SK-N-MC (cell line): ENCODE results near the gene SLAMF9.

Experiments
- DNase-seq: peaks from one replicate; pipeline ENCODE4 v3.0.0-alpha.2; 2011; ENCODE audit warnings: low read depth, low spot score
- H3K27ac ChIP-seq: fragments of 200-600 bp; sonication (generic); 2 replicates; pipeline ENCODE4 v1.5.1; 2016; ENCODE audit warnings: mixed run types
- H3K36me3 ChIP-seq: fragments of 200-600 bp; sonication (generic); 2 replicates; pipeline ENCODE4 v1.6.1; 2017; ENCODE audit warnings: antibody characterized with exemption, low read length, mixed read lengths; ENCODE audit not compliant: insufficient read depth
- H3K4me3 ChIP-seq: fragments of 200-600 bp; sonication (generic); 2 replicates; pipeline ENCODE4 v1.5.1; 2016
- H3K9ac ChIP-seq: fragments of 200-600 bp; sonication (generic); 2 replicates; pipeline ENCODE4 v1.8.0; 2017; ENCODE audit warnings: mixed run types, mixed read lengths; ENCODE audit not compliant: insufficient read length
- H3K9me3 ChIP-seq: fragments of 200-600 bp; sonication (generic); 2 replicates; pipeline ENCODE4 v1.6.1; 2017; ENCODE audit warnings: low read depth, mild to moderate bottlenecking, antibody characterized with exemption, low read length, moderate library complexity, mixed read lengths
- EZH2 ChIP-seq: fragments of 200-600 bp; sonication (generic); IDR thresholded peaks from one replicate; pipeline ENCODE4 v1.6.1; 2017; ENCODE audit warnings: antibody characterized with exemption
- FOXP2 ChIP-seq: optimal IDR thresholded peaks from 2 replicates; pipeline ENCODE3; 2011; ENCODE audit warnings: mild to moderate bottlenecking, moderate library complexity; ENCODE audit not compliant: insufficient read depth; ENCODE audit errors: extremely low read length, control extremely low read depth
- POLR2AphosphoS5 ChIP-seq: IDR thresholded peaks from 2 replicates; pipeline ENCODE4 v1.6.1; 2012; ENCODE audit warnings: mild to moderate bottlenecking, low read depth, low read length, borderline replicate concordance

Gene SLAMF9

DNA sequence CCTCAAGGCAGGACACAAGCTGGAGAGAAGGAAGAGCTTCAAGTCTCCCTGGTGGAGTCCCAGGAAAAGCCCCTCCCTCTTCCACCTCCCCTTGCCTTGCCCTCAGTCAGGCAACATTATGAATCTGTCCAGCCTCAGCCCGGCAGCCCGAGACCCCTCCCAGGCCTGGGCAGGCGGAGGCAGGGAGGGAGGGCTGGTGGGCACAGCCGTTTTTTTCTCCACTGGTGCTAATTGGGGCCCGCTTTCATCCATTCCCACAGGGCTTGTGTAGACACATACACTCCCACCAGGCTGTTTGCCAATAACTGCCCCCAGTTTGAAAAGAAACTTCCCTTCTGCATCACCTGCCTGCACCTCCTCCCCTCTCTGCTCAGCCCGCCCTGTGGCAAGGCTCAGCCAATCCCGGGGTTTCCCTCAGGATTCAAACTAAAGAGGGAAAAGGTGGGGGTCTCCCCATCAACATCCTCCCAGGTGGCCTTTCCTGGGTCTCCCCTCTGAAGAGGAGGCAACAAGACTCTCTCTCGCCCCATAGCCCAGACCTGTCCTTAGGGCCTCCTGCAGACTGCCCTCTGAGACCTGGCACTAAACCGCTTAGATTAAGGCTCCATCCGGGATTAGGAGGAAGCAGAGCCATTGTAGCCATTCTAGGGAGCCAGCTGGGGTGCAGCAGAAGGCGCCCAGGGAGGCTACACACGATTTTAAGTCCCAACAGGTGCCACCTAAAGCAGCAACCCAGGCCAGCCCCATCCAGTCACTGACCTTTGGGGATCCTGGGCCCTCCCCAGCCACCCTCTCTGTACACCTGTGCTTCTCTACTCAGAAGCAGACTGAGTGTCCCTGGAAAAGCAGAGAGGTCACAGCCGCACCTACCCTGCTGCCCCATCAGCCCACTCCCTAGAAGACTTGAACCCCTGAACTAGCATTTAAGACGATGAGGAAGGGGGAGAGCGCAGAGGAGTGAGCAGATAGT is 12.2 kb downstream of the SLAMF9 start:
- DNase-seq: no peak
- H3K9ac ChIP-seq: no peak overlapping the region
- H3K27ac ChIP-seq: no peak overlapping the region

DNA sequence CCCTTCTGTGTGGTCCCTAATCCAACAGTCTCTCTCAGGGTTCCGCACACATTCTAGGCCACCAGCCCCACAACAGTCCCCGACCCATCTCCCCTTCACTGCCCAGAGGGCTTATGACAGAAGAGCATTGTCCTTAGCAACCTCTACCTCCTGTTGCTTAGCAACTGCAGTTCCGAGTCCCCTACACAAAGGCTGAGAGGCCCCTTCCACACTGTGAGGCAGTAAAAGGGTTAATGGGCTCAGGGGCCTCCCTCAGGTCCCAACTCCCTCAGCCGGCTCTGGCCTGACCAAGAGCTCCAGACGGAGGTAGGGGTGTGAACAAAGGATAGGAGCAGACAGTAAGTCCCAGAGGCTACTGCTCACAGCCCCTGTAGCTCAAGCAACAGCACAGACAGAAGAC is 12.9 kb downstream of the SLAMF9 start:
- Histone ChIP-seq H3K9ac (no peak overlapping the region), H3K27ac (no peak overlapping the region), H3K36me3 (no peaks in the 10 kb centered on the region), H3K4me3 (no peak overlapping the region), H3K9me3 (no peaks in the 10 kb centered on the region)
- TF ChIP-seq POLR2AphosphoS5 (no peak), FOXP2 (no peak), EZH2 (no peak)
- DNase-seq: no peak

More for the DNA sequence above, 12.2 kb downstream of the SLAMF9 start:
- Histone ChIP-seq H3K9me3 (no peaks in the 10 kb centered on the region), H3K4me3 (no peak overlapping the region), H3K36me3 (no peaks in the 10 kb centered on the region)
- no peak for TF ChIP-seq EZH2
- TF ChIP-seq FOXP2: no peak
- no peak for TF ChIP-seq POLR2AphosphoS5

DNA sequence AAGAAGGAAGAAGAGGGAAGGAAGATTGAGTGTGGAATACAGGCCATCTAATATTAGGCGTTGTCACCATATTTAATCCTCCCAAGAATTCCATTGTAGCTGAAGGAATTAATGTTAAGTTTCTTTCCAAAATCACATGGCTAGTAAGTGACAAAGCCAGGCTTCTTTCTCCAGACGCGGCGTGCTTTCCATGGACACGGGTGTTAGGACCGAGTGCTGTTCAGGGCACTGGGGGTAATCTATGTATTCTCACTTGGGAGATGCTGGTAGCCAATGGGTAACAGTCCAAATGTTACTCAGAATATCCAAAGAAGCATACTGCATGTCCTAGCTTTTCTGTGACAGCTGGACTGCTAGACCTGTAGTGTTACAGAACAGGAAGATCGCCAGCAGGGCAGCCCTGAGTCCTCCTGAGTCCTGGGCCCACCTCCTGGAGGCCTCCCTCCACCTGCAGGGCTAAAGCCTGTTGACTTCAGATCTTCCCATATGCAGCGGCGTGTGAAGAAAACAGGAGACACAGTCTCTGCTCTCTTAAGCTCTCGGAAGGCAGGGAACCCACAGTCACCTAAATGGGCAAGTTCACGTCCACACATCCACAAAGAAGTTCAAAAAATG is 13.9 kb downstream of the SLAMF9 start:
- H3K9me3 ChIP-seq: no peaks in the 10 kb centered on the region
- no peak overlapping the region for H3K27ac ChIP-seq
- no peak overlapping the region for H3K9ac ChIP-seq
- H3K36me3 ChIP-seq: no peaks in the 10 kb centered on the region
- no peak overlapping the region for H3K4me3 ChIP-seq
- TF ChIP-seq EZH2: no peak
- no peak for TF ChIP-seq POLR2AphosphoS5
- no peak for TF ChIP-seq FOXP2
- DNase-seq: no peak

DNA sequence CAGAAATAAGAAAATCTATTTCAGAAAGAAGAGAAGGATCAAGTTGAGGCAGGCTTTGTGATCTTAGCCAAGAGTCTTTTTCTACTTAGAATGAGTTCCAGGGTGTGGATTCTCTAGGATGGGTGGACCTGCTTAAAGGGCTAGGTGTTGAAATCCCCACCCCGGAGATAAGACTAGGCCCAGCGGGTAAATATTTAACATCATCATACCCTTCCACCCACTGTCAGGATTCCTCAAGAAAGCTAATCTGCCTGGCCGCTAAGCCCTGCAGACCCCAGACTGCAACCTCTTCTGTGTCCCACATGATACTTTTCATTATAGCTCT is 14.4 kb downstream of the SLAMF9 start:
- H3K9ac ChIP-seq: no peak overlapping the region
- no peaks in the 10 kb centered on the region for H3K9me3 ChIP-seq
- TF ChIP-seq EZH2 (no peak), FOXP2 (no peak), POLR2AphosphoS5 (no peak)
- H3K27ac ChIP-seq: no peak overlapping the region
- DNase-seq: no peak
- H3K36me3 ChIP-seq: no peaks in the 10 kb centered on the region
- no peak overlapping the region for H3K4me3 ChIP-seq

DNA sequence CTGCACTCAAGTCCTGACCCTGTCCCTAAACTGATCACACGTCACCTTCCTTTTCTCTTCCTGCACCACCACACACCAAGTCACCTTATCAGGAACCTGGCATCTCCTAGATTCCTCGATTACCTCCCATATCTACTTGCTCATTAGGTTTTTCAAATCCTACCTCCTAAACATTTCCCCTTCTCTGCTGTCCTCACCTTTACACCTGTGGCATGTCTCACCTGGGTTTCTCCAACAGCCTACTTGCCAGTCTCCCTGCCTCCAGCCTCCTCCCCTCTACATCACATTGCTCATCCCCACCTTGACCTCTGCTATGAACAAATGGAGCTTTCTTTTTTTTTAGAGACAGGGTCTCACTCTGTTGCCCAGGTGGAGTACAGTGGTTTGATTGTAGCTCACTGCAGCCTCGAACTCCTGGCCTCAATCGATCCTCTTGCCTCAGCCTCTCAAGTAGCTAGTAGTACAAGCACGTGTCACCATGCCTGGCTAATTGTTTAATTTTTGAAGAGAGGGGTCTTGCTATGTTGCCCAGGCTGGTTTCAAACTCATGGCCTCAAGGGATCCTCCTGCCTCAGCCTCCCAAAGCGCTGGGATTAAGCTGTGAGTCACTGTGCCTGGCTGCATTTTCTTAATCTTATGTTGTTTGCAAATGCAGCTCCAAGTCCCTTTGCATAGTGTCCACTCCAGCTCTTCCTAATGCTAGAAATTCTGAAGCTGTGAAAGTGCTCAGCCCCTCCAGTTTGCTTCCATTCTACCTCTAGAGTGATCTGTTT is 14.9 kb downstream of the SLAMF9 start:
- Histone ChIP-seq H3K9me3 (no peaks in the 10 kb centered on the region), H3K4me3 (no peak overlapping the region), H3K9ac (no peak overlapping the region), H3K36me3 (no peaks in the 10 kb centered on the region), H3K27ac (no peak overlapping the region)
- no peak for TF ChIP-seq FOXP2
- TF ChIP-seq POLR2AphosphoS5: no peak
- no peak for TF ChIP-seq EZH2
- DNase-seq: no peak

DNA sequence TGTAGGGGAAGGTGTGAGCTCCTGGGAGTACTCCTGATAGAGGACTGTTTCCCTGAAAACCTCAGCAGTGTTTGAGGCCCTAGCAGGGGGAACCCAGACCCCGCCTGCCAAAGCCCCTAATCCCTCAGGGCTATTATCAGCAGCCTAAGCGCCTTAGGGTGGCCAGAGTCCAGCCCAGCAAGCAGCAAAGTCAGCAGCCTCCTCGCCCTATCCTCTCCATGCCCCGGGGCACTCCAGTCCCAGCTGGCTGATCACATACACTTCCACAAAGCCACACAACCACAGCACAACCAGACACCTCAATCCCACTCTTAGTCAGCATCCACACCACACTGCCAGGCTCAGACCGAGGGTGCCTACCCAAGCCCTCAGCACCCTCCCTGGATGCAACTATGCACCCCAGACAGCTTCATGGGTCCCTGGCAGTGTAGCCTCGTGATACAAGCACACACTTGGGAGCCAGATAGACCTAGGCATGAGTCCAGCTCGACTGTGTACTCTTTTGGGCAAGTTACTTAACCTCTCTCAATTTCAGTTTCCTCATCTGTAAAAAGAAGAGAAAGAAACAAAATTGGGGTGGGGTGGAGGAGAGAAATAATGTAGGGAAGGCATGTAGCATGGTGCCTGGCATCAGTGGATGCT is 15.7 kb downstream of the SLAMF9 start:
- TF ChIP-seq POLR2AphosphoS5 (no peak), FOXP2 (no peak), EZH2 (no peak)
- H3K4me3 ChIP-seq: no peak overlapping the region
- no peak overlapping the region for H3K9ac ChIP-seq
- H3K36me3 ChIP-seq: no peaks in the 10 kb centered on the region
- no peaks in the 10 kb centered on the region for H3K9me3 ChIP-seq
- H3K27ac ChIP-seq: no peak overlapping the region
- no peak for DNase-seq

DNA sequence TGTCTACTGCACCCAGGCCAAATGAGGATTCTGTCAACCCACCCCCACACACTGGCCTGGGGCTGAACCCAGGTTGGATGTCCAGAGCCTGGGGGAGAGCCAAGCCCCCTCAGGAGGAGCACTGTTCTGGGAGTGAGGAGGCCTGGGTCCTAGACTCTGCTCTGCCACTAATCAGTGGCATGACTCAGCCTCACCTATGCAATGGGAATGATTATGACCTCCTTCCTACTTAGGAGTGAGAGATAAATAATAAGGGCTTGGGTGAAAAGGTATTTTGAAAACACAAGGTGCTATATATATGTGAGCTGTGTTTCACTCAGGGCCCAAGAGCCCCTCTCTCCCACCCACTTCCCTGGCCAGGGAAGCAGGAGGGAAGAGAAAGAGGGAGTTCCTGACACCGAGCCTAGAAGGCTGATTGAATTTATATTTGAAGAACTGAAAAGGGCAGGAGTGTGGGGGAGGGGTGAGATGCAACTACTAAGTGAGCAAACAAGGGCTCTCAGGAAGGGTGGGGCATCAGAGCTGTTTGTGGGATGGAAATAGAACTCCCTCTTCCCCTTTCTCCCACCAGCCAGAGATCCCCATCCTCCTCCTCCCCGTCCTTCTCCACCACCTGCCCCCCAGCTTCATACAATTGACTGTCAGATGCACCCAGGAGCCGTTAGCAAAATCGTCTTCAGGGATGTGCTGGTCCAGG is 16.8 kb downstream of the SLAMF9 start:
- Histone ChIP-seq H3K9ac (no peak overlapping the region), H3K27ac (no peak overlapping the region), H3K9me3 (no peaks in the 10 kb centered on the region), H3K36me3 (no peaks in the 10 kb centered on the region), H3K4me3 (no peak overlapping the region)
- DNase-seq: no peak
- TF ChIP-seq EZH2 (no peak), FOXP2 (no peak), POLR2AphosphoS5 (no peak)
